ENCODE results near the gene STX4.
A peak's percentile ranks its signal among the peaks of the same experiment; 100 is the strongest.

The STX4 gene

DNA sequence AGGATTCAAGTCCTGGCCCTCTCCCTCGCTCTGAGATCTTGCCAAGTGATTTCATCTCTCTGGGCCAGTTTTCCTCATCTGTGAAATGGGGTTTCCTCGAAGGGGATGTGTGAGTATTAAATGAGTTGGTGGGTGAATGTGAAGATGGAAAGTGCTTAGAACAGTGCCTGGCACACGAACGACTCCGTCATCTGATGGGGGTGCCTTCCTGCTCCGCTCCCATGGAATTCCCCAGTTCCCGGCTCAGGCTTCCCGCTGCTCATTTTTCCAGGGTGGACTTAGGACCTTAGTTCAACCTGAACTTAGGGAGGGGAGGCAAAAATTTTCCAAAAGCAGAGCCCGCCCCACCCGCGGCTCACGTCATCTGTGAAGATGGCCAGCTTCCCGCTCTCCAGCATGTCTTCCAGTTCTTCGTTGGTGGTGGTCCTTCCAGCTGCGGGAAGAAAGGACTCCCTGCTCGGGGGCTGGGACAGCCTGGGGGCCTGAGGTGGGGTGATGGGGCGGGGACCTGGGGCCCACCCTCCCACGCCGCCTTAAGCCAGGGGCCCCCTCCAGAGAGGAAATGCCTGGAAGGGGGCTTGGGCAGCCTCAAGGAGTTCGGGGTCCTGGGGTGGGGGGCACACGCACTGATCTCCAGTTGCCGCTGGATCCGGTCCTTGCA, 36.9 kb upstream of the STX4 start:
- ATAC-seq: no peak
- TF ChIP-seq RARB (CRISPR knock-in tag; IDR thresholded peaks at IDR 0.05): no peak
- TF ChIP-seq, protein P1, sequence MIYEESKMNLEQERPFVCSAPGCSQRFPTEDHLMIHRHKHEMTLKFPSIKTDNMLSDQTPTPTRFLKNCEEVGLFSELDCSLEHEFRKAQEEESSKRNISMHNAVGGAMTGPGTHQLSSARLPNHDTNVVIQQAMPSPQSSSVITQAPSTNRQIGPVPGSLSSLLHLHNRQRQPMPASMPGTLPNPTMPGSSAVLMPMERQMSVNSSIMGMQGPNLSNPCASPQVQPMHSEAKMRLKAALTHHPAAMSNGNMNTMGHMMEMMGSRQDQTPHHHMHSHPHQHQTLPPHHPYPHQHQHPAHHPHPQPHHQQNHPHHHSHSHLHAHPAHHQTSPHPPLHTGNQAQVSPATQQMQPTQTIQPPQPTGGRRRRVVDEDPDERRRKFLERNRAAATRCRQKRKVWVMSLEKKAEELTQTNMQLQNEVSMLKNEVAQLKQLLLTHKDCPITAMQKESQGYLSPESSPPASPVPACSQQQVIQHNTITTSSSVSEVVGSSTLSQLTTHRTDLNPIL (CRISPR knock-in tag; IDR thresholded peaks at IDR 0.05; ENCODE audit: low read depth): no peak
- no peak for TF ChIP-seq CSDC2 (CRISPR knock-in tag; IDR thresholded peaks at IDR 0.05)

DNA sequence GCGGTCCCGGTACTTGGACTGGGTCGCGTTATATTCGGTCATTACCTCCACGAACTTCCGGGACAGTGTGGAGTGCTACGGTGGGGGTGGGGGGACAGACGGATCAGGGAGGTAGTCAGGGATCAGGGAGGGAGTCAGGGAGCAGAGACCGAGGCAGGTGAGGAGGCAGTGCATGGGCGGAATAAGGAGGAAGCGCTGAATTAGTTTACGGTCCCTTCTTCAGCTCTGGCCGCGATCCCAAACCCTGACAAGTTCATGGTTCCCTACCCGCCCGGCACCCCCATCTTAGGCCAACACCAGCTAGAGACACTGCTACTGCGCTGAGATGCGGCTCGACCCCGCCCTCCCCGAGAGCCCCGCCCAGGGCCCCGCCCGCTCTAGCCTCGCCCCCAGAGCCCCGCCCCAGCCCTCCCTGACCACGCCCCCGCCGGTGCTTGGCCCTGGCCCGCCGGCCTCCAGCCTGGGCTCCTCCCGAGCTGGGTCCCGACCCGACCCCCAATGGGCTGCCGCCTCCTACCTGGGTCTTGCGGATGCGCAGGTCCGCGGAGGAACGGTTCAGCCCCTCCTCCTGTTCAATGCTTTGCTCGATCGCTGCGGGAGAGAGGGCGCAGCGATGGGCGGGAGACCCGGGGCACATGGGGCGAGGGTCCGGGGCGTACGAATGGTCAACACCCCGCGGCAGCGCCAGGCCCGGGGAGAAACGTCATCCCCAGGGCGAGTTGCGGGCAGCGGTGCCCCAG, 36.2 kb upstream of the STX4 start:
- peak; percentile 87 for ATAC-seq
- TF ChIP-seq ESRRG (CRISPR knock-in tag; IDR thresholded peaks at IDR 0.05) (no peak), TOX (CRISPR knock-in tag; IDR thresholded peaks at IDR 0.05; ENCODE audit: borderline replicate concordance) (no peak), ZNF70 (CRISPR knock-in tag; IDR thresholded peaks at IDR 0.05) (no peak), ZFP30 (CRISPR knock-in tag; IDR thresholded peaks at IDR 0.05) (no peak), ARNTL (CRISPR knock-in tag; IDR thresholded peaks at IDR 0.05; ENCODE audit: borderline replicate concordance, low read depth) (no peak), ZNF565 (CRISPR knock-in tag; conservative IDR thresholded peaks at IDR 0.05; ENCODE audit: low read depth) (no peak), CSDC2 (CRISPR knock-in tag; IDR thresholded peaks at IDR 0.05) (no peak), ZFP3 (CRISPR knock-in tag; IDR thresholded peaks at IDR 0.05) (no peak), PPARA (CRISPR knock-in tag; IDR thresholded peaks at IDR 0.05; ENCODE audit: borderline replicate concordance) (no peak), GLIS3 (CRISPR knock-in tag; IDR thresholded peaks at IDR 0.05) (no peak), ISL1 (CRISPR knock-in tag; IDR thresholded peaks at IDR 0.05) (no peak), BACH2 (CRISPR knock-in tag; IDR thresholded peaks at IDR 0.05; ENCODE audit: borderline replicate concordance) (no peak), ZNF8 (CRISPR knock-in tag; IDR thresholded peaks at IDR 0.05) (no peak)
- TF ChIP-seq, protein P2, sequence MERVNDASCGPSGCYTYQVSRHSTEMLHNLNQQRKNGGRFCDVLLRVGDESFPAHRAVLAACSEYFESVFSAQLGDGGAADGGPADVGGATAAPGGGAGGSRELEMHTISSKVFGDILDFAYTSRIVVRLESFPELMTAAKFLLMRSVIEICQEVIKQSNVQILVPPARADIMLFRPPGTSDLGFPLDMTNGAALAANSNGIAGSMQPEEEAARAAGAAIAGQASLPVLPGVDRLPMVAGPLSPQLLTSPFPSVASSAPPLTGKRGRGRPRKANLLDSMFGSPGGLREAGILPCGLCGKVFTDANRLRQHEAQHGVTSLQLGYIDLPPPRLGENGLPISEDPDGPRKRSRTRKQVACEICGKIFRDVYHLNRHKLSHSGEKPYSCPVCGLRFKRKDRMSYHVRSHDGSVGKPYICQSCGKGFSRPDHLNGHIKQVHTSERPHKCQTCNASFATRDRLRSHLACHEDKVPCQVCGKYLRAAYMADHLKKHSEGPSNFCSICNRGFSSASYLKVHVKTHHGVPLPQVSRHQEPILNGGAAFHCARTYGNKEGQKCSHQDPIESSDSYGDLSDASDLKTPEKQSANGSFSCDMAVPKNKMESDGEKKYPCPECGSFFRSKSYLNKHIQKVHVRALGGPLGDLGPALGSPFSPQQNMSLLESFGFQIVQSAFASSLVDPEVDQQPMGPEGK (CRISPR knock-in tag; IDR thresholded peaks at IDR 0.05; ENCODE audit: borderline replicate concordance): no peak
- TF ChIP-seq, protein P3, sequence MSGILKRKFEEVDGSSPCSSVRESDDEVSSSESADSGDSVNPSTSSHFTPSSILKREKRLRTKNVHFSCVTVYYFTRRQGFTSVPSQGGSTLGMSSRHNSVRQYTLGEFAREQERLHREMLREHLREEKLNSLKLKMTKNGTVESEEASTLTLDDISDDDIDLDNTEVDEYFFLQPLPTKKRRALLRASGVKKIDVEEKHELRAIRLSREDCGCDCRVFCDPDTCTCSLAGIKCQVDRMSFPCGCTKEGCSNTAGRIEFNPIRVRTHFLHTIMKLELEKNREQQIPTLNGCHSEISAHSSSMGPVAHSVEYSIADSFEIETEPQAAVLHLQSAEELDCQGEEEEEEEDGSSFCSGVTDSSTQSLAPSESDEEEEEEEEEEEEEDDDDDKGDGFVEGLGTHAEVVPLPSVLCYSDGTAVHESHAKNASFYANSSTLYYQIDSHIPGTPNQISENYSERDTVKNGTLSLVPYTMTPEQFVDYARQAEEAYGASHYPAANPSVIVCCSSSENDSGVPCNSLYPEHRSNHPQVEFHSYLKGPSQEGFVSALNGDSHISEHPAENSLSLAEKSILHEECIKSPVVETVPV (CRISPR knock-in tag; IDR thresholded peaks at IDR 0.05): no peak
- TF ChIP-seq, protein P4, sequence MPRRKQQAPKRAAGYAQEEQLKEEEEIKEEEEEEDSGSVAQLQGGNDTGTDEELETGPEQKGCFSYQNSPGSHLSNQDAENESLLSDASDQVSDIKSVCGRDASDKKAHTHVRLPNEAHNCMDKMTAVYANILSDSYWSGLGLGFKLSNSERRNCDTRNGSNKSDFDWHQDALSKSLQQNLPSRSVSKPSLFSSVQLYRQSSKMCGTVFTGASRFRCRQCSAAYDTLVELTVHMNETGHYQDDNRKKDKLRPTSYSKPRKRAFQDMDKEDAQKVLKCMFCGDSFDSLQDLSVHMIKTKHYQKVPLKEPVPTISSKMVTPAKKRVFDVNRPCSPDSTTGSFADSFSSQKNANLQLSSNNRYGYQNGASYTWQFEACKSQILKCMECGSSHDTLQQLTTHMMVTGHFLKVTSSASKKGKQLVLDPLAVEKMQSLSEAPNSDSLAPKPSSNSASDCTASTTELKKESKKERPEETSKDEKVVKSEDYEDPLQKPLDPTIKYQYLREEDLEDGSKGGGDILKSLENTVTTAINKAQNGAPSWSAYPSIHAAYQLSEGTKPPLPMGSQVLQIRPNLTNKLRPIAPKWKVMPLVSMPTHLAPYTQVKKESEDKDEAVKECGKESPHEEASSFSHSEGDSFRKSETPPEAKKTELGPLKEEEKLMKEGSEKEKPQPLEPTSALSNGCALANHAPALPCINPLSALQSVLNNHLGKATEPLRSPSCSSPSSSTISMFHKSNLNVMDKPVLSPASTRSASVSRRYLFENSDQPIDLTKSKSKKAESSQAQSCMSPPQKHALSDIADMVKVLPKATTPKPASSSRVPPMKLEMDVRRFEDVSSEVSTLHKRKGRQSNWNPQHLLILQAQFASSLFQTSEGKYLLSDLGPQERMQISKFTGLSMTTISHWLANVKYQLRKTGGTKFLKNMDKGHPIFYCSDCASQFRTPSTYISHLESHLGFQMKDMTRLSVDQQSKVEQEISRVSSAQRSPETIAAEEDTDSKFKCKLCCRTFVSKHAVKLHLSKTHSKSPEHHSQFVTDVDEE (CRISPR knock-in tag; IDR thresholded peaks at IDR 0.05): no peak
- TF ChIP-seq, protein P1 (CRISPR knock-in tag; IDR thresholded peaks at IDR 0.05; ENCODE audit: low read depth): no peak

DNA sequence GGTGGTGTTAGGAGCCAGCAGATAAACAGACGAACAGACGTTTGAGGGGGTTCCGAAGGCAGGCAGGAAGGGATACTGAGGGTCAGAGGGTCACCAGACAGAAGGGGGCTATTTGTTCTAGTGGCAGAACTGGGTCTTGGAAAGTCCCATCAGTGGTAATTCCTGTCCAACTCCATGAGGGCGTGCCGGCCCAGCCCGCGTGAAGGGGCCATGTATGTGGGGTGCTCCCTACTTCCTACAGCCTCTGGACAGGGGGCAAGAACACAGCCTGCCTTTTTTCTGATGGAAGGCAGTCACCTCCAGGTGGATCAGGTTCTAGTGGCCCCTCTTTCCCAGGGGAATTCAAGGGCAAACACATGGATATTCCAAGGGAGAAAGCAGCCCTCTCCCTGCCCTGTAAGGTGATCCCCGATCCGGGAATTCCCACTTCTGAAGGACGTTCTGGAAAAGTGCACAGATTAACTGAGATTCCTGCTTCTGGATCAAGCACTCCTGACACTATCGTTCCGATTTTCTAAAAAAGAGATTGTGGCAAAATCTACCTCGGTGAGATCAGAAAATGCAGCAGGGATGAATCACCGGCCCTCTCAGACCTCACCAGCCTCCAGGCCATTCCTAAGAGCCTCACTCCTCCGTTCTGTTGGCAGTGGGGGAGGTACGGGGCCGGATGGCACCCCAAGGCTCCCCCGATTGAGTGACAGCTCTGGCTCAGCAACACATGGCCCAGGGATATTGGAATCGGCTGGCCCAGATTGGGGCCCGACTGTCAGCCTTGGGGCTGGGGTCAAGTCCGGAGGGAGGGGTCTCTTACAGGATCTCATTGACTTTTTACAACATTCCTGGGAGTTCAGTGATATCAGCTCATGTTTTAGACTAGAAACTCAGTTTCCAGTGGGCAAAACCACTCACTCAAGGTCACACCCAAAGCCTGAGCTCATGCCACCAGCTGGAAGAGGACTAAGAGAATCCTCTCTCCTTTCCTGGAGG, 35.3 kb upstream of the STX4 start:
- peak; percentile 88 for ATAC-seq
- TF ChIP-seq, protein P3 (CRISPR knock-in tag; IDR thresholded peaks at IDR 0.05): no peak
- TF ChIP-seq SNAI2 (CRISPR knock-in tag; IDR thresholded peaks at IDR 0.05): no peak
- TF ChIP-seq OSR1 (CRISPR knock-in tag; IDR thresholded peaks at IDR 0.05): no peak
- no peak for TF ChIP-seq ARNTL (CRISPR knock-in tag; IDR thresholded peaks at IDR 0.05; ENCODE audit: borderline replicate concordance, low read depth)
- no peak for TF ChIP-seq GLIS3 (CRISPR knock-in tag; IDR thresholded peaks at IDR 0.05)
- TF ChIP-seq RARB (CRISPR knock-in tag; IDR thresholded peaks at IDR 0.05): no peak
- no peak for TF ChIP-seq ZFP30 (CRISPR knock-in tag; IDR thresholded peaks at IDR 0.05)
- no peak for TF ChIP-seq PPARA (CRISPR knock-in tag; IDR thresholded peaks at IDR 0.05; ENCODE audit: borderline replicate concordance)
- no peak for TF ChIP-seq ZNF565 (CRISPR knock-in tag; conservative IDR thresholded peaks at IDR 0.05; ENCODE audit: low read depth)
- TF ChIP-seq ESRRG (CRISPR knock-in tag; IDR thresholded peaks at IDR 0.05): no peak
- no peak for TF ChIP-seq TOX (CRISPR knock-in tag; IDR thresholded peaks at IDR 0.05; ENCODE audit: borderline replicate concordance)
